CD4-positive, alpha-beta T cell treated with Interleukin-15 for 4 hours (primary cell): ENCODE results near the gene CTTNBP2.

Source experiments
- DNase-seq: peaks from one replicate; pipeline ENCODE4 v3.0.0-alpha.2; 2020; ENCODE audit warnings: low spot score

CTTNBP2 gene

GRCh38 chr7:117683430-117684175 is 189.6 kb downstream of the CTTNBP2 start:
- DNase-seq: no peak

GRCh38 chr7:117682681-117683385 is 190.4 kb downstream of the CTTNBP2 start:
- DNase-seq: no peak

- DNase-seq: no peak
These were observed 194.1 kb downstream of the CTTNBP2 start for GRCh38 chr7:117679120-117679519.

GRCh38 chr7:117675497-117676435 is 197.5 kb downstream of the CTTNBP2 start:
- no peak for DNase-seq

- no peak for DNase-seq
These were observed 198.6 kb downstream of the CTTNBP2 start for GRCh38 chr7:117674617-117675016.

- DNase-seq: no peak
These were observed 199.4 kb downstream of the CTTNBP2 start for GRCh38 chr7:117673839-117674238.

GRCh38 chr7:117673367-117673766 is 199.9 kb downstream of the CTTNBP2 start:
- no peak for DNase-seq

- DNase-seq: no peak
These were observed 200.8 kb downstream of the CTTNBP2 start for GRCh38 chr7:117672453-117672852.

- no peak for DNase-seq
These were observed 203.4 kb downstream of the CTTNBP2 start for GRCh38 chr7:117669818-117670217.

GRCh38 chr7:117667456-117667855 is 205.8 kb downstream of the CTTNBP2 start:
- no peak for DNase-seq

- DNase-seq: no peak
These were observed 206.6 kb downstream of the CTTNBP2 start for GRCh38 chr7:117666689-117667088.

GRCh38 chr7:117666031-117666430 is 207.2 kb downstream of the CTTNBP2 start:
- no peak for DNase-seq

GRCh38 chr7:117665368-117665767 is 207.9 kb downstream of the CTTNBP2 start:
- no peak for DNase-seq

GRCh38 chr7:117664047-117664446 is 209.2 kb downstream of the CTTNBP2 start:
- no peak for DNase-seq

- no peak for DNase-seq
These were observed 211.9 kb downstream of the CTTNBP2 start for GRCh38 chr7:117661328-117661727.
